Nephron progenitor cell (in vitro differentiated cells): ENCODE measurements around the gene EXOC4.

ENCODE experiments used
- DNase-seq: peaks from one replicate; pipeline ENCODE4 v3.0.0; 2021
- H3K27ac Mint-ChIP-seq: 2 replicates; pipeline ENCODE4 v1.8.0; 2021; ENCODE audit warnings: mild to moderate bottlenecking, moderate library complexity, mixed read lengths
- H3K27me3 Mint-ChIP-seq: 2 replicates; pipeline ENCODE4 v1.8.0; 2021; ENCODE audit warnings: mild to moderate bottlenecking, low read depth, mixed read lengths; ENCODE audit not compliant: poor library complexity
- H3K36me3 Mint-ChIP-seq: 2 replicates; pipeline ENCODE4 v1.8.0; 2021; ENCODE audit warnings: low read depth, mixed read lengths
- H3K4me1 Mint-ChIP-seq: 2 replicates; pipeline ENCODE4 v1.8.0; 2021; ENCODE audit warnings: mixed read lengths
- H3K4me3 Mint-ChIP-seq: 2 replicates; pipeline ENCODE4 v1.8.0; 2021; ENCODE audit warnings: mild to moderate bottlenecking, moderate library complexity, mixed read lengths
- H3K9me3 Mint-ChIP-seq: 2 replicates; pipeline ENCODE4 v1.8.0; 2021; ENCODE audit warnings: mild to moderate bottlenecking, moderate library complexity, mixed read lengths
- TF ChIP-seq, protein P1 (sequence below): fragments of 200-600 bp; sonication (generic); IDR thresholded peaks from 2 replicates; pipeline ENCODE4 v1.5.0; 2021; ENCODE audit warnings: antibody characterized with exemption

EXOC4 gene

GRCh38 chr7:133583545-133584171 lies 330.8 kb downstream of the EXOC4 start:
- peaks cover 4% of the 10 kb centered on the region for H3K9me3 Mint-ChIP-seq
- H3K4me3 Mint-ChIP-seq: no peak overlapping the region
- peaks cover 28% of the 10 kb centered on the region for H3K36me3 Mint-ChIP-seq
- no peak for DNase-seq
- peaks cover 7% of the 10 kb centered on the region for H3K27me3 Mint-ChIP-seq
- TF ChIP-seq, protein P1, sequence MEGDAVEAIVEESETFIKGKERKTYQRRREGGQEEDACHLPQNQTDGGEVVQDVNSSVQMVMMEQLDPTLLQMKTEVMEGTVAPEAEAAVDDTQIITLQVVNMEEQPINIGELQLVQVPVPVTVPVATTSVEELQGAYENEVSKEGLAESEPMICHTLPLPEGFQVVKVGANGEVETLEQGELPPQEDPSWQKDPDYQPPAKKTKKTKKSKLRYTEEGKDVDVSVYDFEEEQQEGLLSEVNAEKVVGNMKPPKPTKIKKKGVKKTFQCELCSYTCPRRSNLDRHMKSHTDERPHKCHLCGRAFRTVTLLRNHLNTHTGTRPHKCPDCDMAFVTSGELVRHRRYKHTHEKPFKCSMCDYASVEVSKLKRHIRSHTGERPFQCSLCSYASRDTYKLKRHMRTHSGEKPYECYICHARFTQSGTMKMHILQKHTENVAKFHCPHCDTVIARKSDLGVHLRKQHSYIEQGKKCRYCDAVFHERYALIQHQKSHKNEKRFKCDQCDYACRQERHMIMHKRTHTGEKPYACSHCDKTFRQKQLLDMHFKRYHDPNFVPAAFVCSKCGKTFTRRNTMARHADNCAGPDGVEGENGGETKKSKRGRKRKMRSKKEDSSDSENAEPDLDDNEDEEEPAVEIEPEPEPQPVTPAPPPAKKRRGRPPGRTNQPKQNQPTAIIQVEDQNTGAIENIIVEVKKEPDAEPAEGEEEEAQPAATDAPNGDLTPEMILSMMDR: no peak
- H3K27ac Mint-ChIP-seq: peak overlapping the region; percentile 4
- no peaks in the 10 kb centered on the region for H3K4me1 Mint-ChIP-seq

GRCh38 chr7:133584956-133585668 lies 332.2 kb downstream of the EXOC4 start:
- Mint-ChIP-seq H3K27me3 (peaks cover 7% of the 10 kb centered on the region), H3K4me3 (no peak overlapping the region), H3K4me1 (no peaks in the 10 kb centered on the region), H3K27ac (no peak overlapping the region), H3K36me3 (peaks cover 23% of the 10 kb centered on the region), H3K9me3 (peaks cover 4% of the 10 kb centered on the region)
- TF ChIP-seq, protein P1: no peak
- DNase-seq: no peak

GRCh38 chr7:133586253-133586652 lies 333.4 kb downstream of the EXOC4 start:
- Mint-ChIP-seq H3K4me1 (no peaks in the 10 kb centered on the region), H3K27ac (no peak overlapping the region), H3K9me3 (peaks cover 4% of the 10 kb centered on the region), H3K27me3 (peaks cover 7% of the 10 kb centered on the region), H3K4me3 (no peak overlapping the region), H3K36me3 (peaks cover 12% of the 10 kb centered on the region)
- TF ChIP-seq, protein P1: no peak
- no peak for DNase-seq

- TF ChIP-seq, protein P1: no peak
- Mint-ChIP-seq H3K4me3 (no peak overlapping the region), H3K27me3 (peaks cover 7% of the 10 kb centered on the region), H3K4me1 (no peaks in the 10 kb centered on the region), H3K9me3 (peaks cover 4% of the 10 kb centered on the region), H3K27ac (no peak overlapping the region), H3K36me3 (peaks cover 12% of the 10 kb centered on the region)
- no peak for DNase-seq
Observed at GRCh38 chr7:133587903-133588302, 335.0 kb downstream of the EXOC4 start.

GRCh38 chr7:133590795-133591194 lies 337.9 kb downstream of the EXOC4 start:
- H3K4me3 Mint-ChIP-seq: no peak overlapping the region
- no peak for DNase-seq
- H3K27me3 Mint-ChIP-seq: peaks cover 4% of the 10 kb centered on the region
- H3K27ac Mint-ChIP-seq: no peak overlapping the region
- peaks cover 4% of the 10 kb centered on the region for H3K36me3 Mint-ChIP-seq
- TF ChIP-seq, protein P1: no peak
- no peaks in the 10 kb centered on the region for H3K4me1 Mint-ChIP-seq
- peaks cover 4% of the 10 kb centered on the region for H3K9me3 Mint-ChIP-seq
